A549 treated with CORT108297 at 1 μM for 4 hours (cell line): ENCODE results near the gene CAPRIN2. TPM values are rescaled to one million over a fixed set of nuclear protein-coding genes. Genes with fewer than 3 reads are reported as not detected.

ENCODE experiments used
- total RNA-seq: library from RNA; stranded (reverse); fragments of 200-300 nt; extraction: Qiagen RNA extraction; gene quantifications from 5 replicates; pipeline ENCODE4 v1.2.3, GENCODE V29; 2022

CAPRIN2 gene, protein sequence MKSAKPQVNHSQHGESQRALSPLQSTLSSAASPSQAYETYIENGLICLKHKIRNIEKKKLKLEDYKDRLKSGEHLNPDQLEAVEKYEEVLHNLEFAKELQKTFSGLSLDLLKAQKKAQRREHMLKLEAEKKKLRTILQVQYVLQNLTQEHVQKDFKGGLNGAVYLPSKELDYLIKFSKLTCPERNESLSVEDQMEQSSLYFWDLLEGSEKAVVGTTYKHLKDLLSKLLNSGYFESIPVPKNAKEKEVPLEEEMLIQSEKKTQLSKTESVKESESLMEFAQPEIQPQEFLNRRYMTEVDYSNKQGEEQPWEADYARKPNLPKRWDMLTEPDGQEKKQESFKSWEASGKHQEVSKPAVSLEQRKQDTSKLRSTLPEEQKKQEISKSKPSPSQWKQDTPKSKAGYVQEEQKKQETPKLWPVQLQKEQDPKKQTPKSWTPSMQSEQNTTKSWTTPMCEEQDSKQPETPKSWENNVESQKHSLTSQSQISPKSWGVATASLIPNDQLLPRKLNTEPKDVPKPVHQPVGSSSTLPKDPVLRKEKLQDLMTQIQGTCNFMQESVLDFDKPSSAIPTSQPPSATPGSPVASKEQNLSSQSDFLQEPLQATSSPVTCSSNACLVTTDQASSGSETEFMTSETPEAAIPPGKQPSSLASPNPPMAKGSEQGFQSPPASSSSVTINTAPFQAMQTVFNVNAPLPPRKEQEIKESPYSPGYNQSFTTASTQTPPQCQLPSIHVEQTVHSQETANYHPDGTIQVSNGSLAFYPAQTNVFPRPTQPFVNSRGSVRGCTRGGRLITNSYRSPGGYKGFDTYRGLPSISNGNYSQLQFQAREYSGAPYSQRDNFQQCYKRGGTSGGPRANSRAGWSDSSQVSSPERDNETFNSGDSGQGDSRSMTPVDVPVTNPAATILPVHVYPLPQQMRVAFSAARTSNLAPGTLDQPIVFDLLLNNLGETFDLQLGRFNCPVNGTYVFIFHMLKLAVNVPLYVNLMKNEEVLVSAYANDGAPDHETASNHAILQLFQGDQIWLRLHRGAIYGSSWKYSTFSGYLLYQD
- total RNA-seq = 17.9 to 29.7 TPM (median 27.3 TPM) in 5 replicates

DNA sequence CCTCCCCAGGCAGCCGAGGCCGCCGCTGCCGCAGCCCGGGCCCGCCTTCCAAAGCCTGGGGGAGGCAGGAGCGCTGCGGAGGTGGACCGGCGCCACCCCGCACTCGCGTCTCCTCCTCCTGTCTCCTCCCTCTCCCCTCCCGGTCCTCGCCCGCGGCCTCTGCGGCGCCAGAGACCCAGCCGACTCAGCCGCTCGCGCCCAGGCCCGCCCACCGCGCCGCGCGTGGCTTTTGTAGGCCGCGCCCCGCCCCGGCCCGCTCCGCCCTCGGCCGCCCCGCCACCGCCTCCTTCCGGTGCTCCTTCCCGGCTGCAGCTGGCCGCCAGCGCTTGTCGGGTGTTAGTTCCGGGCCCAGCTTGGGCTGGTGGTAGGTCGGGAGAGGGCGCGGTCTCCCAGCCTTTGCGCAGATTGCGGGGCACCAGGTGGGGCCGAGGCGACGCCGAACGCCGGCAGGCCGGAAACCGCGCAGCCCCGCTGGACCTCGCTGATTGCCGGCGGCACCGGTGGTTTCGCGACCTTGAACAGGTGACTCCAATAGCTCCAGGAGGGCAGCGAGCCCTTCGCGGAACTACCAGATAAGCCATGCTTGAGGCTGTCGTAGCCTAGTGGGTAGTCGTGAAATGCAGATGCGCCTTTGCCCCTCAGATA lies at the start of gene CAPRIN2:
TSS of gene CAPRIN2 (minus strand) at position 202 of the 645 bp plus-strand sequence. CDS start 1,431 bp downstream, outside the sequence.

GRCh38 chr12:30695199-30696102 lies 59.3 kb downstream of the CAPRIN2 start, which contains the start of gene IPO8:
TSS of gene IPO8 (minus strand) at chr12:30695869. CDS start at chr12:30695647, 222 bp downstream.

Other genes with a start within 250 kb of the CAPRIN2 start
- gene IPO8, start 59.1 kb downstream of the CAPRIN2 start, total RNA-seq = 14.0 to 22.8 TPM (median 17.9 TPM) in 5 replicates
- gene TSPAN11, start 171.8 kb upstream of the CAPRIN2 start, total RNA-seq = 0.05 to 0.08 TPM (median 0.08 TPM) in 5 replicates